ENCODE results near the gene ANGPT4.
"Not testable (repeated sequence)": the region's sequence is repeated elsewhere in the genome, so short reads cannot be mapped to it uniquely, and the experiment has no call there.

The ANGPT4 gene

DNA sequence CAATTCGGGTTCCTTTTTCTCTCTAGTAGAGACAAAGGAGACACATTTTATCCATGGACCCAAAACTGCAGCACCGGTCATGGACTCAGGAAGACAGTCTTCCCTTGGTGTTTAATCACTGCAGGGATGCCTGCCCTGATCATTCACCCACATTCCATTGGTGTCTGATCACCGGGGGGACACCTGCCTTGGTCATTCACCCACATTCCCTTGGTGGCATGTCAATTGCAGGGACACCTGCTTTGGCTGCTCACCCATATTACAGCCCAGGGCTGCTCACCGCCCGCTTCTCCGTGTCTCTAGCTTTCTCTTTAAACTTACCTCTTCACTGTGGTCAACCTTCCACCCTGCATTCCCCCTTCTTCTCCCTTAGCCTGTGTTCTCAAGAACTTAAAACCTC is 18.7 kb downstream of the ANGPT4 start:
- not testable (repeated sequence) for H3K36me3 ChIP-seq (ENCODE audit: control insufficient read depth in 1 of 2, insufficient read depth in 2 of 2, low read length in 2 of 2); H3K27ac ChIP-seq (ENCODE audit: low read length); H3K4me1 ChIP-seq (ENCODE audit: control insufficient read depth in 1 of 2, insufficient read depth in 2 of 2, low read length in 2 of 2); H3K27me3 ChIP-seq (ENCODE audit: low read depth, low read length); H3K9me3 ChIP-seq (ENCODE audit: control insufficient read depth in 1 of 2, low read length in 2 of 2); H3K4me3 ChIP-seq (ENCODE audit: low read depth in 1 of 2, low read length in 2 of 2)

- no peaks in the 10 kb centered on the region for H3K9me3 ChIP-seq (ENCODE audit: control insufficient read depth in 1 of 2, low read length in 2 of 2)
Observed at GRCh38 chr20:896501-897025, 19.6 kb downstream of the ANGPT4 start.

DNA sequence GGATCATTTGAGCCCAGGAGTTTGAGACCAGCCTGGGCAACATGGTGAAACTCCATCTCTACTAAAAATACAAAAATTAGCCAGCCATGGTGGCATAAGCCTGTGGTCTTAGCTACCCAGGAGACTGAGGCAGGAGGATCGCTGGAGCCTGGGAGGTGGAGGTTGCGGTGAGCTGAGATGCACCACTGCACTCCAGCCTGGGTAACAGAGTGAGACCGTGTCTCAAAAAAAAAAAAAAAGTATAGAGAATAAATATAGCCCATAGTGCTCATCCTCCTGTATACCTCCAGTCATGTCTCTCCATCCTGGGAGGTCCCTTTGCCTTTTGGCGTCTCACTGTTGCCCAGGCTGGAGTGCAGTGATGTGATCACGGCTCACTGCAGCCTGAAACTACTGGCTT is 23.8 kb downstream of the ANGPT4 start:
- H3K27ac ChIP-seq (ENCODE audit: low read length); H3K36me3 ChIP-seq (ENCODE audit: control insufficient read depth in 1 of 2, insufficient read depth in 2 of 2, low read length in 2 of 2): not testable (repeated sequence)

More at GRCh38 chr20:896501-897025, 19.6 kb downstream of the ANGPT4 start:
- Histone ChIP-seq H3K4me3 (ENCODE audit: low read depth in 1 of 2, low read length in 2 of 2) (no peak overlapping the region), H3K36me3 (ENCODE audit: control insufficient read depth in 1 of 2, insufficient read depth in 2 of 2, low read length in 2 of 2) (no peaks in the 10 kb centered on the region), H3K27me3 (ENCODE audit: low read depth, low read length) (no peaks in the 10 kb centered on the region), H3K4me1 (ENCODE audit: control insufficient read depth in 1 of 2, insufficient read depth in 2 of 2, low read length in 2 of 2) (peaks cover 0 to under 1% of the 10 kb centered on the region in 2 donors), H3K27ac (ENCODE audit: low read length) (no peak overlapping the region)

DNA sequence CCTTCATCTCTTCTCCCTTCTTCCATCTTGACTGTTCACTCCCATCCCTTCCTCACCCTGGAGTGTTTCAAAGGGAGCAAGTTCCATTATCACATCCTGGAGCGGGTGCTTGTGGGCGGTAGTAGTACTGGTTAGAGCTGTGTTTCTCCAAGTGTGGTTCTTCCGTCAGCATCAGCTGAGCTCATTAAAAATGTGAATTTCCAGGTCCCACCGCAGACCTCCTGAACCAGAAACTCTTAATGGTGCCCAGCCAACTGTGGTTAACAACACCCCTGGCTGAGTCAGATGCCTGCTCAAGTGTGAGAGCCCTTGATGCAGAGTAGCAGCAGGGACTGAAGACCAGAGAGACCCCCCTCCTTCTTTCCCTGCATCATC is 24.4 kb downstream of the ANGPT4 start:
- Histone ChIP-seq H3K27ac (ENCODE audit: low read length) (no peak overlapping the region), H3K36me3 (ENCODE audit: control insufficient read depth in 1 of 2, insufficient read depth in 2 of 2, low read length in 2 of 2) (no peaks in the 10 kb centered on the region), H3K4me1 (ENCODE audit: control insufficient read depth in 1 of 2, insufficient read depth in 2 of 2, low read length in 2 of 2) (peaks cover 0 to 12% of the 10 kb centered on the region in 2 donors), H3K27me3 (ENCODE audit: low read depth, low read length) (no peaks in the 10 kb centered on the region), H3K4me3 (ENCODE audit: low read depth in 1 of 2, low read length in 2 of 2) (no peak overlapping the region), H3K9me3 (ENCODE audit: control insufficient read depth in 1 of 2, low read length in 2 of 2) (no peaks in the 10 kb centered on the region)

More for the DNA sequence above, 23.8 kb downstream of the ANGPT4 start:
- not testable (repeated sequence) for H3K27me3 ChIP-seq (ENCODE audit: low read depth, low read length); H3K4me3 ChIP-seq (ENCODE audit: low read depth in 1 of 2, low read length in 2 of 2); H3K9me3 ChIP-seq (ENCODE audit: control insufficient read depth in 1 of 2, low read length in 2 of 2)
- peaks cover 0 to 12% of the 10 kb centered on the region in 2 donors for H3K4me1 ChIP-seq (ENCODE audit: control insufficient read depth in 1 of 2, insufficient read depth in 2 of 2, low read length in 2 of 2)

- Histone ChIP-seq H3K27ac (ENCODE audit: low read length) (no peak overlapping the region), H3K9me3 (ENCODE audit: control insufficient read depth in 1 of 2, low read length in 2 of 2) (no peaks in the 10 kb centered on the region), H3K27me3 (ENCODE audit: low read depth, low read length) (no peaks in the 10 kb centered on the region), H3K4me3 (ENCODE audit: low read depth in 1 of 2, low read length in 2 of 2) (no peak overlapping the region), H3K36me3 (ENCODE audit: control insufficient read depth in 1 of 2, insufficient read depth in 2 of 2, low read length in 2 of 2) (no peaks in the 10 kb centered on the region), H3K4me1 (ENCODE audit: control insufficient read depth in 1 of 2, insufficient read depth in 2 of 2, low read length in 2 of 2) (peaks cover 0 to 12% of the 10 kb centered on the region in 2 donors)
Observed at GRCh38 chr20:891058-891705, 25.0 kb downstream of the ANGPT4 start.

- H3K4me3 ChIP-seq (ENCODE audit: low read depth in 1 of 2, low read length in 2 of 2): no peak overlapping the region
- peaks cover 0 to 12% of the 10 kb centered on the region in 2 donors for H3K4me1 ChIP-seq (ENCODE audit: control insufficient read depth in 1 of 2, insufficient read depth in 2 of 2, low read length in 2 of 2)
- H3K27me3 ChIP-seq (ENCODE audit: low read depth, low read length): no peaks in the 10 kb centered on the region
- no peaks in the 10 kb centered on the region for H3K36me3 ChIP-seq (ENCODE audit: control insufficient read depth in 1 of 2, insufficient read depth in 2 of 2, low read length in 2 of 2)
- no peaks in the 10 kb centered on the region for H3K9me3 ChIP-seq (ENCODE audit: control insufficient read depth in 1 of 2, low read length in 2 of 2)
- no peak overlapping the region for H3K27ac ChIP-seq (ENCODE audit: low read length)
Observed at GRCh38 chr20:890666-891057, 25.5 kb downstream of the ANGPT4 start.

DNA sequence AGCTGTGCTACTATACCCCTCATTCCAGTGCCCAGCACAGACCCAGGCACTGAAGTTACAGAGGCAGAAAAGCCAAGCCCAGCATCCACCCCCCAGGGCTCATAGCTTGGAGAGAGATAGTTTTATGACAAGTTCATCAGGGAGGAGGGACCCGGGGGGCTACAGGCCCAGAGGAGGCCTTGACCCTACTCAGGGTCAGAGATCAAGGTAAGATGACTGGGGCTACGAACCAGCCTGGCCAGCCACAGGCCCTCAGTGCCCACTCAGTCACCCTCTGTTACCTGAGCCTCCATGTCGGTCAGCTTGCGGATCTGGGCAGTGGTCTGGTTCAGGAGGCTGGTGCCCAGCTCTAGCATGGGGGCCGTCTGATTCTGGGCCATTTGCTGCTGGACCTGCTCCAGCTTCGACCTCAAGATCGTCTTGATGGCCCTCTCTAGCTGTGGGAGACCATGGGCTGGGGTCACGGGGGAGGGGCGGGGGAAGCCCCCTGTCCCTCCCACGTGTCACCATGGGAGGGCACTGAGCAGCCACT is 26.1 kb downstream of the ANGPT4 start:
- H3K4me1 ChIP-seq (ENCODE audit: control insufficient read depth in 1 of 2, insufficient read depth in 2 of 2, low read length in 2 of 2): peaks cover 0 to 12% of the 10 kb centered on the region in 2 donors
- H3K27ac ChIP-seq (ENCODE audit: low read length): no peak overlapping the region
- no peaks in the 10 kb centered on the region for H3K36me3 ChIP-seq (ENCODE audit: control insufficient read depth in 1 of 2, insufficient read depth in 2 of 2, low read length in 2 of 2)
- no peaks in the 10 kb centered on the region for H3K9me3 ChIP-seq (ENCODE audit: control insufficient read depth in 1 of 2, low read length in 2 of 2)
- no peak overlapping the region for H3K4me3 ChIP-seq (ENCODE audit: low read depth in 1 of 2, low read length in 2 of 2)
- no peaks in the 10 kb centered on the region for H3K27me3 ChIP-seq (ENCODE audit: low read depth, low read length)

DNA sequence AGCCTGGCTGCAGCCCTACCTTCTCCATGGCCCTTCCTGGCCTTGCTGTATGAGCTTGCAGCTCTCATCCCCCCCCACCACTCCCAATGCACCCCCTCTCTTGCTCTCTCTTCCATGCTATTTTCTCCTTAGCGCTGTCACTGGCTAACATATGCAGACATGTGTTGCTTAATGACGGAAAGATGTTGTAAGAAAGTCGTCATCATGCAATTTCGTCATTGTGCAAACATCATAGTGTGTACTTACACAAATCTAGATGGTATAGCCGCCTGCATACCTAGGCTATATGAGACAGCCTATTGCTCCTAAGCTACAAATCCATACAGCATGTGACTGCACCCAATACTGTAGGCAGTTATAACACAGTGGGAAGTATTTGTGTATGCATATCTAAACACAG is 27.0 kb downstream of the ANGPT4 start:
- Histone ChIP-seq H3K27me3 (ENCODE audit: low read depth, low read length) (no peaks in the 10 kb centered on the region), H3K4me1 (ENCODE audit: control insufficient read depth in 1 of 2, insufficient read depth in 2 of 2, low read length in 2 of 2) (peaks cover 0 to 12% of the 10 kb centered on the region in 2 donors), H3K36me3 (ENCODE audit: control insufficient read depth in 1 of 2, insufficient read depth in 2 of 2, low read length in 2 of 2) (no peaks in the 10 kb centered on the region), H3K27ac (ENCODE audit: low read length) (no peak overlapping the region), H3K9me3 (ENCODE audit: control insufficient read depth in 1 of 2, low read length in 2 of 2) (no peaks in the 10 kb centered on the region), H3K4me3 (ENCODE audit: low read depth in 1 of 2, low read length in 2 of 2) (no peak overlapping the region)

- Histone ChIP-seq H3K4me1 (ENCODE audit: control insufficient read depth in 1 of 2, insufficient read depth in 2 of 2, low read length in 2 of 2) (peaks cover 0 to 12% of the 10 kb centered on the region in 2 donors), H3K4me3 (ENCODE audit: low read depth in 1 of 2, low read length in 2 of 2) (no peak overlapping the region), H3K27me3 (ENCODE audit: low read depth, low read length) (no peaks in the 10 kb centered on the region), H3K27ac (ENCODE audit: low read length) (no peak overlapping the region), H3K9me3 (ENCODE audit: control insufficient read depth in 1 of 2, low read length in 2 of 2) (no peaks in the 10 kb centered on the region), H3K36me3 (ENCODE audit: control insufficient read depth in 1 of 2, insufficient read depth in 2 of 2, low read length in 2 of 2) (no peaks in the 10 kb centered on the region)
Observed at GRCh38 chr20:888057-888456, 28.1 kb downstream of the ANGPT4 start.

DNA sequence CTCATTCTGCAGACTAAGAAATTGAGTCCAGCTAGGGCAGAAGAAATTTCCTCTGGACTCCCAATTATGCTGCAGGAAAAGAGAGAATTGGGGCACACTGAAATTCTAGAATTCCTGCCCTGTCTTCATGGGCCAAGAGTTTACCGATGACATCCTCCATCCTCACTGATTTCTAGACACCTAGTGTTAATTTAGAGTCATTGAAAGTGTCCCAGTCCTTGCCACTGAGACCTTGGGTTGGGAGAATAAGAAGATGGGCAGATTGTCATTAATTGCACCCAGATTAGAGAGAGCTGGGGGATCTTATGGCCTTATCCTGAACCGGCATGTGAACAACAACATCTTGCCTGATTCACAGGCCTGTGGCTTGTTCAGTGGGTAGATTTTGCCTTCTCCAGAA is 29.0 kb downstream of the ANGPT4 start:
- no peak overlapping the region for H3K4me3 ChIP-seq (ENCODE audit: low read depth in 1 of 2, low read length in 2 of 2)
- H3K9me3 ChIP-seq (ENCODE audit: control insufficient read depth in 1 of 2, low read length in 2 of 2): no peaks in the 10 kb centered on the region
- no peaks in the 10 kb centered on the region for H3K27me3 ChIP-seq (ENCODE audit: low read depth, low read length)
- H3K4me1 ChIP-seq (ENCODE audit: control insufficient read depth in 1 of 2, insufficient read depth in 2 of 2, low read length in 2 of 2): peaks cover 0 to 12% of the 10 kb centered on the region in 2 donors
- H3K36me3 ChIP-seq (ENCODE audit: control insufficient read depth in 1 of 2, insufficient read depth in 2 of 2, low read length in 2 of 2): no peaks in the 10 kb centered on the region
- H3K27ac ChIP-seq (ENCODE audit: low read length): no peak overlapping the region

DNA sequence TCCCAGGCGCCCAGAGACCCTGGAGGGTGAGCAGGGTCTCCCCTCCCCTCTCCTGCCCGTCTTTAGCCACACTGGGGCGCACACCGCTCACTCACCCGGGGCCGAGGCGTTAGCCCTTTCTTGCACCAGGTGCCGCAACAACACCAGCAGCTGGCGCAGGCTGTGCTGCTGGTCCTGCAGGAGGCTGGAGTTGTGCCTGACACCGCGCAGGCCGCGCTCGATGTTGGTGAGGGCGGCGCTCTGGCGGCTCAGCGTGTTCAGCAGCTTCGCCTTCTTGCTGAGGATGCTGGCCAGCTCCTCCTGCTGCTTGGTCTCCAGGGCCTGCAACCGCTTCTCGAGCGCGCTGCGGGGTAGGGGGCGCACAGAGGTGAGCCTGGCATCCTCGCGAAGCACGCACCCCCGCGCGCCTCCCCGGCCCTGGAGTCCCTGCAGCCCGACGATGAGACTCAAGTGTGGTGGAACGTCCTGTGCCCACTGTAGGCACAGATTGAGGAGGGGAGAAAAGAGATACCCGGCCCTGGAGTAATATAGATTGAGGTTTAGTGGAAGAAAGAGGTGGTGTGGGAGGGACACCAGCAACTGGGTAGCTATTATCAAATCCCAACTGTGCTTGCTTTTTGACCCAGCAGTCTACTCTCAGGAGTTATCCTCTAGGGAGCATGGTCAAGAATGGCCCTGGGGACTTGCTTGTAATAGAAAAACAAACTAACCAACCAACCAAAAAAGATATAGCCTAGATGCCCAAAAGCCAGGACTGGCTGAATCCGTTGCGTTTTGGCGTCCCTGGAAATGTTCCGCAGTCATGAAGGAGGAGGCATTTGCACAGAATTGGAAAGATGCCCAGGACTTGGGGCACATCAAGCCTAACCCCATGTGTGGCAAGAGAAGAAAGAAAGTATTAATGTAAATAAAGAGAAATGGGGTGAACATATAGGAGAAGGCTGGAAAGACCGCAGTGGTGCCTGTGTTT is 30.9 kb downstream of the ANGPT4 start:
- Histone ChIP-seq H3K9me3 (ENCODE audit: control insufficient read depth in 1 of 2, low read length in 2 of 2) (no peaks in the 10 kb centered on the region), H3K27me3 (ENCODE audit: low read depth, low read length) (no peaks in the 10 kb centered on the region), H3K36me3 (ENCODE audit: control insufficient read depth in 1 of 2, insufficient read depth in 2 of 2, low read length in 2 of 2) (no peaks in the 10 kb centered on the region), H3K4me1 (ENCODE audit: control insufficient read depth in 1 of 2, insufficient read depth in 2 of 2, low read length in 2 of 2) (no peaks in the 10 kb centered on the region), H3K4me3 (ENCODE audit: low read depth in 1 of 2, low read length in 2 of 2) (no peak overlapping the region), H3K27ac (ENCODE audit: low read length) (no peak overlapping the region)

All from muscle layer of duodenum (tissue), 2 donors.